ENCODE results near the gene SLC30A7.
"Not testable (repeated sequence)": the region's sequence is repeated elsewhere in the genome, so short reads cannot be mapped to it uniquely, and the experiment has no call there.

Gene SLC30A7, protein sequence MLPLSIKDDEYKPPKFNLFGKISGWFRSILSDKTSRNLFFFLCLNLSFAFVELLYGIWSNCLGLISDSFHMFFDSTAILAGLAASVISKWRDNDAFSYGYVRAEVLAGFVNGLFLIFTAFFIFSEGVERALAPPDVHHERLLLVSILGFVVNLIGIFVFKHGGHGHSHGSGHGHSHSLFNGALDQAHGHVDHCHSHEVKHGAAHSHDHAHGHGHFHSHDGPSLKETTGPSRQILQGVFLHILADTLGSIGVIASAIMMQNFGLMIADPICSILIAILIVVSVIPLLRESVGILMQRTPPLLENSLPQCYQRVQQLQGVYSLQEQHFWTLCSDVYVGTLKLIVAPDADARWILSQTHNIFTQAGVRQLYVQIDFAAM

DNA sequence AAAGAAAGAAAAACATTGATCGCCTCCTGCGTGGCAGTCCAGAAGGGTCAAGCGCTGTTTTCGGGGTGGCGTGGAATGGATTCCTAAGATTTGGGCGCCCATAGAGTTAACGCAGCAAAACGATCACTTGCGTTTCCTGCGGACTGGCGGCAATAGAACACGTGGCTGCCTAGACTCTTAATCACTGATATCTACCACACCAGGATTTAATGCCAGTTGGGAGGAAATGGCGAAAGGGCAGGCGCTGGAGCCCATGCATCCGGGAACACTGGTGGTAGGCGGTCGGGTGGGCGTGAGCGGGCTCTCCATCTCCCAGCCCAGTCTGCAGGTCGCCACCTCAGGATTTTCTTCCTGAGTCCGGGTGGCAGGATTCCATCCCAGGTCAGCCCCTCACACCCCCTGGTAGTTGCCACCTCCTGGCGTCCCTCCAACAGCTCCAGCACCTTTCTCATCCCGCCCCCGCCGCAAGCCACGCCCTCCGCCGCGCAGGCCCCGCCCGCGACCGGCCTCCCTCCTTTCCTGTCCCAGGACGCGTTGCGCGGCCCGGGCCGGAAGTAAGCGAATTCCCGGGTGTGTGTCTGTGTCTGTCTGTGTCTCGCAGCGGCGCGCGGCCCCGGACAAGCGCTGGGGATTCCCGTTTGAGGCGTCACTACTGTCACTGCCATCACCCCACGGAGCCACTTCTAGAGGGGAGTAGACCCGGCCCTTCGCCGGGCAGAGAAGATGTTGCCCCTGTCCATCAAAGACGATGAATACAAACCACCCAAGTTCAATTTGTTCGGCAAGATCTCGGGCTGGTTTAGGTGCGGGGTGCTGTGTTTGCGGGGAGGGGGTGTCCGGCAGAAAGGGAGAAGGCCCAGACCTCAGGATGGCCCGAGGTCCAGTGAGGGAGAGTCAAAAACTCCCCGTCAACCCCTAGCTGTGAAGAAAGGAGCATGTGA lies at the start of gene SLC30A7:
Gene SLC30A7 (plus strand): TSS at position 551 of the 941 bp plus-strand sequence. CDS start 173 bp downstream, at position 724.
- peak; percentile 99 for DNase-seq

DNA sequence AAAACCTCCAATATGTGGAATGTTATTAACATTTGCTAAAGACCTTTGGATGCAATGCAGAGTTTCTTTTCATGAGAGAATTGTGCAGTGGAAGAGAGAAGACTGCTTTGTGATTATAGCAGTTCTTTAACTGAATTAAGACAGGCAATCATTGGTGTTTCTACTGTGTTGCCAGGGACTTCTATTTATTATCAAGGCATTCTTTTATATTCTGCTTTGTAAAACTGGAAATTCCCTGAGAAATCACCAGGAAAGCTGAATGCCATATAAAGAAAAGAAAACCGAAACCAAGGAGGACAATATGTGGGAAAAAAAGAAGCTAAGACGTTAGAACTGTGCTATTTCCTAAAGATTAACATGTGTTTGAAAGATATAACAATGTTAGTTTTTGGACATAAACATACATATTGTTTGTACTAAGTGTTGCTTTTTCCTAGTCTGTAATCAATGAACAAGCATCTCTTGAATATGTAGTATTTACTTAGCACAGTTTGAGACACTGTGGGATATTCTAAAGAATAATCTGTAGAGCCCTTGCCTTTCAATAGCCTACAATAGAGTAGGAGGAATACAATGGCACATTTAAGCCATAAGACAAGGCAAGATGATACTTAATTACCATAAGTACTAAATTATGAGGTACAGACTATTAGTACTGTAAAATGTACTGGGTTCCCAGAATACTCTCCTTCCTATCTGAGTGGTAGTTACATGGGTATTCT lies 48.4 kb upstream of the SLC30A7 start:
- no peak for DNase-seq

DNA sequence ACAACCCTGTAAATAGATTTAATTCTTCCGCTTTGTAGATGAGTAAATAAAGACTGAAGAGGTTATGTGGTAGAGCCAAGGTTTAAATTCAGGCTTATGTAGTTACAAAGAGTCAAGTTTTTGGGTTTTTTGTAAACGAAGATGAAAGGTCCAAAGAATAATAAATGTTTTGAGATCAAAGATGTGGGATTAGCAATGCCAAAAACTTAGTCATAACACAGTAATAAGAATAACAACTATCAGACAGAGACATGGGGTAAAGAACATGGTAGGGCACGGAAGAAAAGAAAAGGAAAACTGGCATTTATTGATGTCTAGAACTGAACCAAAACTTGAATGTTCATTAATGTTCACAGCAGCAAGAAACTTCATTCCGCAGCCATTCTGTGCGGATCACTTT lies 44.2 kb upstream of the SLC30A7 start:
- no peak for DNase-seq

- no peak for DNase-seq
Observed at GRCh38 chr1:100852976-100853375, 42.9 kb upstream of the SLC30A7 start.

DNA sequence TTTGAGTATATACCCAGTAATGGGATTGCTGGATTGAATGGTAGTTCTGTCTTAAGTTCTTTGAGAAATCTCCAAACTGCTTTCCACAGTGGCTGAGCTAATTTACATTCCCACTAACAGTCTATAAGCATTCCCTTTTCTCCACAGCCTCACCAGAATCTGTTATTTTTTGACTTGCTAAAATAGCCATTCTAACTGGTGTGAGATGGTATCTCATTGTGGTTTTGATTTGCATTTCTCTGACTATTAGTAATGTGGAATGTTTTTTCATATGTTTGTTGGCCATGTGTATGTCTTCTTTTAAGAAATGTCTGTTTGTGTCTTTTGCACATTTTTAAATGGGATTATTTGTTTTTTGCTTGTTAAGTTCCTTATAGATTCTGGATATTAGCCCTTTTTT lies 40.8 kb upstream of the SLC30A7 start:
- DNase-seq: not testable (repeated sequence)

DNA sequence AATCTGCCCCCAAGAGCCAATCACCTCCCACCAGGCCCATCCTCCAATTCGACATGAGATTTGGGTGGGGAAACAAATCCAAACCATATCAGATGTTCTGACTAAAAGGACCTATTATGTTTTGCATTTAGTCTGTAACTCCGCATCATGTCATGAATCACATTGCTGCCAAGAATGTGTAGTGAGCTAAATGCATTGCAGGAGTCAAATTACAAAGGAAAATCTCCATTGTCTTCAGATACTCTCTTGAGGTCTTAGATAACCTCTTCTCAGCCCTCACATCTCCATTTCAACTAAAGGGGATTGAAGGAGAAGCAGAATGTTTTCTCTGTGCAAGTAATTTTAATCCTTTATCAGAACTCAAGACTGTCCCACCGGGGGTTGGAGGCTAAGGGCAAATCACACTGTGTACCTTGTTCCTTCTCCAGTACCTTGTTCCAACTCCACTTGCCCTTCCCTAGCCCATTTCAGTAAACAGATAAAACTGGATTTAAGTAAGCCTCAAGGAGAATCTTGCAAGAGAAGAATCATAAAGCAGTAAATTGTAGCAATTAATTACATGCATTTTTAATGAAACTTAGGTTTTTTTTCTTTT lies 35.4 kb upstream of the SLC30A7 start:
- DNase-seq: no peak

GRCh38 chr1:100861379-100861778 lies 34.5 kb upstream of the SLC30A7 start:
- DNase-seq: no peak

GRCh38 chr1:100862591-100862990 lies 33.3 kb upstream of the SLC30A7 start:
- DNase-seq: no peak

- no peak for DNase-seq
Observed at GRCh38 chr1:100866041-100866900, 29.6 kb upstream of the SLC30A7 start.

GRCh38 chr1:100866901-100867206 lies 29.0 kb upstream of the SLC30A7 start:
- no peak for DNase-seq

GRCh38 chr1:100868364-100868995 lies 27.4 kb upstream of the SLC30A7 start:
- DNase-seq: no peak

GRCh38 chr1:100869996-100870395 lies 25.9 kb upstream of the SLC30A7 start:
- no peak for DNase-seq

- no peak for DNase-seq
Observed at GRCh38 chr1:100874433-100874832, 21.5 kb upstream of the SLC30A7 start.

DNA sequence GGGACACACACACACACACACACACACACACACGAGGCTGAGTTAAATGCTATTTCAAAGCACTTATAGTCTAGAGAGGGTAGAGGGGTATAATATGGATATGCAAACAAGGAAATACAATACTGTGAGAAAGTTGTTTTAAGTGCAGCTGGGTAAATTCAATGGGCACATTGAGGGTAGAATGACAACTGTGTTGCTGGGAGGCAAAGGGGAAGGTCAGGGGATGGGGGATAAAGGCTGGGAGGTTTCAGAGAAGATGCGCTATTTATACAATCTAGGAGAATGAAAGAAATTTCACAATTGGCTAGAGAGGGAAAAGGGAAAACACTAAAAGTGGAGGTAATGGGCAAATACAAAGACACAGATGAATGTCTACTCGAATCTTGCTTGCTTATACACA lies 20.7 kb upstream of the SLC30A7 start:
- no peak for DNase-seq

DNA sequence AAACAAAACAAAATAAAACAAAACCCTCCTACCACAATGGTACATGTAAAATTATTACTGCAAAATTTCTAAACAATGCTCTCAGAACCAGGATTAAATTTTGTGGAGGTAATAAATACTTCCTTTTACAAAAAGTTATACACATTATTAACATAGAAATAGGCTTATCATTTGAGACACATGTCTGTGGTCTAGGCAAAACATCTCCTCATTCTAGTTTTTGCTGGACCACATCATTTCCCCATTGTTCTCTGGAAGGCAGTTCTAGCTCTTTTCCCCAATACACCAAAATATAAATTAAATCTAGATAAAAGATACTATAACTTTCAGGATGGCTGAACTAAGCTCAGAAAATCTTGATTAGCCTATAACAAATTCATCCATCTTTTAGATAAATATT lies 19.6 kb upstream of the SLC30A7 start:
- no peak for DNase-seq

DNA sequence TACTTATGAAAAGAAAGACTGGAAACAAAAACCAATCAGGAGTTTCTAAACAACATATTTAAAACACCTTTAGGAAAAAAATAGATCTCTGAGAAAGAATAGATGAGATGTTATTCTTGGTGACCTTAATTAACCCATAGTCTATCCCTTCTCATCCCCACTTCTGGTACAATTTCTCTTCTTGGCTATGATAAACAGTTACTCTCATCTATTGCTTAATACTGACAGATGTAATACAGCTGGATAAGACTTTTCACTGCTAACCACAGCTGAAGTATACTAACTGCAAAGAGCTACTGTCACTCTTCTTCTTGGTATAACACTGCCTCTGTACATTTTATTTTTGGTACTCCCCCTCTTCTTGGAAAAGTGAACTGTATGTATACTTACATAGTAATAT lies 16.5 kb upstream of the SLC30A7 start:
- no peak for DNase-seq

DNA sequence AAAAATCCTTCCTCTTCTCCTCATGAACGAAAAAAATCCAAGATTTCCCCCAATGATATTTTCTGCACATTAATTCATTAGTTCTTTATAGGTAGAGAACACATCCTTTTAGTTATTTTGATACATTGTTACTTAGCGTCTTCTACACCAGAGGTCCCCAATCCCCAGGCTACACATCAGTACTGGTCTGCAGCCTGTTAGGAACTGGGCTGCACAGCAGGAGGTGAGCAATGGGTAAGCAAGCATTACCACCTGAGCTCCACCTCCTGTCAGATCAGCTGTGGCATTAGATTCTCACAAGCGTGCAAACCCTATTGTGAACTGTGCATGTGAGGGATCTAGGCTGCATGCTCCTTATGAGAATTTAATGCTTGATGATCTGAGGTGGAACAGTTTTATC lies 14.2 kb upstream of the SLC30A7 start:
- DNase-seq: no peak

- no peak for DNase-seq
Observed at GRCh38 chr1:100882698-100883097, 13.2 kb upstream of the SLC30A7 start.

DNA sequence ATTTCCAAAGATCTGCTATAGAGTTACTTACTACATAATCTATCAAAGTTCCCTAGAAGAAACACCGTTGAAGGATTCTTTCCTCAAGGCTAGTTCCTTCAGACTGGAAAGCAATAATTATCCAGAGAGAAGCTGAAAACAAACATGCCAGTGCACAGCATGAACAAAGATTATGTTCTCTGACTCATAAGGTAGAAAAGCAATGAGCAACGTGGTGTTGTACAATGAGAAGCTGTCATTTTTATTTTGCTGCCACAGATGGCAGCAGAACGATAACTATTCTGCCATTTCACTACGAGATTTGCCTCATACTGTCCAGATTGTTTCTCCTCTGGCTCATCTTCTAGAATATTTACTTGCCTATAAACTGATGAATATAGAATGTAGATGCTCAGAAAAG lies 11.9 kb upstream of the SLC30A7 start:
- no peak for DNase-seq

DNA sequence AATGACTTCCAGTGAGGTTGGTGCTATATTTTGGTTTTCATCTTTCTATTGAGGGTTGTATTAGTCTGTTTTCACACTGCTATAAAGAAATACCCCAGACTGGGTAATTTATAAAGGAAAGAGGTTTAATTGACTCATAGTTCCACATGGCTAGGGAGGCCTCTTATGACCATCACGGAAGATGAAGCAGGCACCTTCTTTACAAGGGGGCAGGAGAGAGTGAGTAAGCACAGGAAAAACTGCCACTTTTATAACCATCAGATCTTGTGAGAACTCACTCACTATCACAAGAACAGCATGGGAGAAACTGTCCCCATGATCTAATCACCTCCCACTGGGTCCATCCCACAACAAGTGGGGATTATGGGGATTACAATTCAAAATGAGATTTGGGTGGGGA lies 6.9 kb upstream of the SLC30A7 start:
- DNase-seq: not testable (repeated sequence)

- DNase-seq: not testable (repeated sequence)
Observed at GRCh38 chr1:100889869-100890482, 5.9 kb upstream of the SLC30A7 start.

Measured in stimulated activated CD4-positive, alpha-beta T cell treated with anti-CD3 and anti-CD28 coated beads, Interleukin-2, amount 100 ng/mL, for 24 hours (primary cell).